Endothelial cell of umbilical vein (primary cell): ENCODE data around the gene RASGRP1.

Experiments
- EZH2 ChIP-seq: IDR thresholded peaks from 2 replicates; pipeline ENCODE4 v1.6.1; 2012; ENCODE audit warnings: borderline replicate concordance, low read depth, mild to moderate bottlenecking, moderate library complexity, low read length, inconsistent platforms; ENCODE audit not compliant: severe bottlenecking
- JUN ChIP-seq: IDR thresholded peaks from 2 replicates; pipeline ENCODE4 v1.6.1; 2011; ENCODE audit warnings: borderline replicate concordance, low read depth; ENCODE audit not compliant: insufficient read length, insufficient read depth
- POLR2A ChIP-seq: IDR thresholded peaks from 2 replicates; pipeline ENCODE4 v1.6.1; 2012; ENCODE audit warnings: low read depth, mild to moderate bottlenecking, control low read depth, low read length
- POLR2AphosphoS5 ChIP-seq: IDR thresholded peaks from 2 replicates; pipeline ENCODE4 v1.6.1; 2012; ENCODE audit warnings: low read depth, mild to moderate bottlenecking, control low read depth, low read length, moderate library complexity; ENCODE audit not compliant: insufficient read depth
- TF ChIP-seq, protein P1 (sequence below): IDR thresholded peaks from 2 replicates; pipeline ENCODE4 v1.6.1; 2011; ENCODE audit not compliant: insufficient read depth, insufficient read length
- TF ChIP-seq, protein P2 (sequence below), 2 donors: IDR thresholded peaks; 1 replicate in 1 of 2; 2 replicates in 1 of 2; pipeline ENCODE4 v1.5.1; 2011; ENCODE audit warnings: low read length in 2 of 2, mild to moderate bottlenecking in 2 of 2, moderate library complexity in 2 of 2, control low read depth in 1 of 2, inconsistent platforms in 1 of 2, low read depth in 1 of 2; ENCODE audit not compliant: insufficient read depth in 1 of 2; ENCODE audit errors: extremely low read depth in 1 of 2

DNA sequence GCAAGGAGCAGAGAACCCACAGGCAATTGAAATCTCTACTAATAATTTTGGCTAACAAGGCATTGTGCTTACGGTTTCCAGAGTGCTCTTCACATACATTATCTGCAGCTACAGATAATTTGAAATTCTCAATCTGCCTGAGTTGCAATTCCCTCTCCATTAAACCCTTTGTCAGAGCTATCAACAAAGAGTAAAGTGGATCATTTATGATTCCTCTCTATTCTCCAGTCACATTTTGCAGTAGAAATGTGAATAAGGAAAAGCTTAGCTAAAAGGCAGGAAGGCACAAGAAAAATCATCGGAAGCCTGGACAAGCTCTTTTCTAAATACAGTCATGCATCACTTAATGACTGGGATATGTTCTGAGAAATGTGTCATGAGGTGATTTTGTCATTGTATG, 61.1 kb downstream of the RASGRP1 start:
- TF ChIP-seq, protein P1, sequence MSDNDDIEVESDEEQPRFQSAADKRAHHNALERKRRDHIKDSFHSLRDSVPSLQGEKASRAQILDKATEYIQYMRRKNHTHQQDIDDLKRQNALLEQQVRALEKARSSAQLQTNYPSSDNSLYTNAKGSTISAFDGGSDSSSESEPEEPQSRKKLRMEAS: no peak
- TF ChIP-seq, protein P2, sequence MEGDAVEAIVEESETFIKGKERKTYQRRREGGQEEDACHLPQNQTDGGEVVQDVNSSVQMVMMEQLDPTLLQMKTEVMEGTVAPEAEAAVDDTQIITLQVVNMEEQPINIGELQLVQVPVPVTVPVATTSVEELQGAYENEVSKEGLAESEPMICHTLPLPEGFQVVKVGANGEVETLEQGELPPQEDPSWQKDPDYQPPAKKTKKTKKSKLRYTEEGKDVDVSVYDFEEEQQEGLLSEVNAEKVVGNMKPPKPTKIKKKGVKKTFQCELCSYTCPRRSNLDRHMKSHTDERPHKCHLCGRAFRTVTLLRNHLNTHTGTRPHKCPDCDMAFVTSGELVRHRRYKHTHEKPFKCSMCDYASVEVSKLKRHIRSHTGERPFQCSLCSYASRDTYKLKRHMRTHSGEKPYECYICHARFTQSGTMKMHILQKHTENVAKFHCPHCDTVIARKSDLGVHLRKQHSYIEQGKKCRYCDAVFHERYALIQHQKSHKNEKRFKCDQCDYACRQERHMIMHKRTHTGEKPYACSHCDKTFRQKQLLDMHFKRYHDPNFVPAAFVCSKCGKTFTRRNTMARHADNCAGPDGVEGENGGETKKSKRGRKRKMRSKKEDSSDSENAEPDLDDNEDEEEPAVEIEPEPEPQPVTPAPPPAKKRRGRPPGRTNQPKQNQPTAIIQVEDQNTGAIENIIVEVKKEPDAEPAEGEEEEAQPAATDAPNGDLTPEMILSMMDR (IDR thresholded peaks at IDR 0.05; ENCODE audit: extremely low read depth in 1 of 2, insufficient read depth in 1 of 2, low read depth in 1 of 2, low read length in 2 of 2): no peak
- TF ChIP-seq POLR2A (no peak), EZH2 (no peak), POLR2AphosphoS5 (no peak), JUN (no peak)
